ENCODE results near the gene RPL22.

- TF ChIP-seq TOX (CRISPR knock-in tag; IDR thresholded peaks at IDR 0.05; ENCODE audit: borderline replicate concordance) (no peak), CSDC2 (CRISPR knock-in tag; IDR thresholded peaks at IDR 0.05) (no peak), TCF4 (CRISPR knock-in tag; IDR thresholded peaks at IDR 0.05; ENCODE audit: borderline replicate concordance) (no peak), ZNF565 (CRISPR knock-in tag; conservative IDR thresholded peaks at IDR 0.05; ENCODE audit: low read depth) (no peak), ZC3H10 (CRISPR knock-in tag; IDR thresholded peaks at IDR 0.05) (no peak), ZFP3 (CRISPR knock-in tag; IDR thresholded peaks at IDR 0.05) (no peak), RARB (CRISPR knock-in tag; IDR thresholded peaks at IDR 0.05) (no peak)
- TF ChIP-seq, protein P1, sequence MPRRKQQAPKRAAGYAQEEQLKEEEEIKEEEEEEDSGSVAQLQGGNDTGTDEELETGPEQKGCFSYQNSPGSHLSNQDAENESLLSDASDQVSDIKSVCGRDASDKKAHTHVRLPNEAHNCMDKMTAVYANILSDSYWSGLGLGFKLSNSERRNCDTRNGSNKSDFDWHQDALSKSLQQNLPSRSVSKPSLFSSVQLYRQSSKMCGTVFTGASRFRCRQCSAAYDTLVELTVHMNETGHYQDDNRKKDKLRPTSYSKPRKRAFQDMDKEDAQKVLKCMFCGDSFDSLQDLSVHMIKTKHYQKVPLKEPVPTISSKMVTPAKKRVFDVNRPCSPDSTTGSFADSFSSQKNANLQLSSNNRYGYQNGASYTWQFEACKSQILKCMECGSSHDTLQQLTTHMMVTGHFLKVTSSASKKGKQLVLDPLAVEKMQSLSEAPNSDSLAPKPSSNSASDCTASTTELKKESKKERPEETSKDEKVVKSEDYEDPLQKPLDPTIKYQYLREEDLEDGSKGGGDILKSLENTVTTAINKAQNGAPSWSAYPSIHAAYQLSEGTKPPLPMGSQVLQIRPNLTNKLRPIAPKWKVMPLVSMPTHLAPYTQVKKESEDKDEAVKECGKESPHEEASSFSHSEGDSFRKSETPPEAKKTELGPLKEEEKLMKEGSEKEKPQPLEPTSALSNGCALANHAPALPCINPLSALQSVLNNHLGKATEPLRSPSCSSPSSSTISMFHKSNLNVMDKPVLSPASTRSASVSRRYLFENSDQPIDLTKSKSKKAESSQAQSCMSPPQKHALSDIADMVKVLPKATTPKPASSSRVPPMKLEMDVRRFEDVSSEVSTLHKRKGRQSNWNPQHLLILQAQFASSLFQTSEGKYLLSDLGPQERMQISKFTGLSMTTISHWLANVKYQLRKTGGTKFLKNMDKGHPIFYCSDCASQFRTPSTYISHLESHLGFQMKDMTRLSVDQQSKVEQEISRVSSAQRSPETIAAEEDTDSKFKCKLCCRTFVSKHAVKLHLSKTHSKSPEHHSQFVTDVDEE (CRISPR knock-in tag; IDR thresholded peaks at IDR 0.05) = no peak
Observed at GRCh38 chr1:6137758-6138157, 61.6 kb downstream of the RPL22 start.
